K562 (cell line): Measurements from ENCODE around the gene EML6. TPM values are rescaled to one million over a fixed set of nuclear protein-coding genes. Genes with fewer than 3 reads are reported as not detected.
A peak's percentile ranks its signal among the peaks of the same experiment; 100 is the strongest.

Experiments
- ATAC-seq: fragments of 200-7000 bp; cut with Tn5 transposase; 3 replicates; pipeline ENCODE4 v1.9.1; 2020; ENCODE audit warnings: moderate library complexity
- BruUV-seq: library from RNA; stranded (reverse); fragments of 400-500 nt; replicated peaks from 2 replicates; lab custom pipeline; 2021; lab: Mats Ljungman, UMichigan
- CTCF ChIA-PET: fragments of 300-600 bp; formaldehyde crosslinking; extraction: SDS; loops from one replicate; lab custom pipeline; 2021; ENCODE audit warnings: low intra/inter-chr PET ratio; lab: Yijun Ruan, JAX
- POLR2A ChIA-PET: fragments of 300-600, 350-650 bp; sonication (Branson Sonifier 250); formaldehyde crosslinking; extraction: SDS; loops from one replicate; lab custom pipeline; 2021; ENCODE audit warnings: antibody characterized with exemption, inconsistent platforms; lab: Yijun Ruan, JAX
- DNase-seq, 4 experiments: peaks; one replicate each; pipeline versions ENCODE4 v3.0.0 to v3.0.0-alpha.2; 2011 to 2018; ENCODE audit warnings: low spot score in 3 of 4, mixed read lengths in 3 of 4; ENCODE audit errors: extremely low read depth in 1 of 4
- FAIRE-seq: peaks from 2 replicates; lab custom pipeline; 2011; peaks lifted over from hg19 to GRCh38; lab: Jason Lieb, UNC
- H2AFZ ChIP-seq: 2 replicates; pipeline ENCODE4 v1.6.0; 2011; ENCODE audit warnings: low read depth, low read length, control low read depth, inconsistent platforms
- H3K27ac ChIP-seq: fragments of 200-600 bp; 3 replicates; pipeline ENCODE4 v1.8.0; 2011; ENCODE audit warnings: low read depth, mild to moderate bottlenecking, control low read depth, inconsistent platforms, low read length, moderate library complexity, mixed read lengths; ENCODE audit errors: extremely low read depth
- H3K27me3 ChIP-seq, 2 experiments: fragments of 300-600 bp in 1 of 2; 2 replicates in 1 of 2; 3 replicates in 1 of 2; pipeline versions ENCODE4 v1.6.0 to v1.8.0; 2011; ENCODE audit warnings: inconsistent platforms in 2 of 2, low read length in 2 of 2, mild to moderate bottlenecking in 1 of 2, mixed read lengths in 1 of 2, moderate library complexity in 1 of 2; ENCODE audit not compliant: control insufficient read depth in 2 of 2, insufficient read depth in 2 of 2
- H3K36me3 ChIP-seq: fragments of 300-600 bp; 3 replicates; pipeline ENCODE4 v1.8.0; 2011; ENCODE audit warnings: mild to moderate bottlenecking, low read length, inconsistent platforms; ENCODE audit not compliant: control insufficient read depth, insufficient read depth
- H3K4me1 ChIP-seq, 2 experiments: fragments of 200-600 bp in 1 of 2; replicated peaks in 1 of 2; 2 replicates in 1 of 2; 3 replicates in 1 of 2; pipeline versions ENCODE4 v1.5.1 to v1.8.0; 2011; ENCODE audit warnings: inconsistent platforms in 2 of 2, low read length in 2 of 2, mild to moderate bottlenecking in 1 of 2, mixed read lengths in 1 of 2, moderate library complexity in 1 of 2; ENCODE audit not compliant: control insufficient read depth in 2 of 2, insufficient read depth in 2 of 2
- H3K4me2 ChIP-seq: 2 replicates; pipeline ENCODE4 v1.6.1; 2011; ENCODE audit warnings: low read length, control low read depth, inconsistent platforms, mixed read lengths; ENCODE audit not compliant: insufficient read depth
- H3K4me3 ChIP-seq: fragments of 200-600 bp; sonication (generic), shearing (Covaris generic); 2 replicates; pipeline ENCODE4 v1.5.1; 2016; ENCODE audit warnings: control low read depth, inconsistent platforms
- H3K79me2 ChIP-seq: fragments of 200-600 bp; 3 replicates; pipeline ENCODE4 v1.8.0; 2011; ENCODE audit warnings: low read length, inconsistent platforms; ENCODE audit not compliant: control insufficient read depth, insufficient read depth
- H3K9ac ChIP-seq, 2 experiments: 2 replicates each; pipeline versions ENCODE4 v1.6.0 to v1.6.1; 2011; ENCODE audit warnings: low read depth in 2 of 2, low read length in 2 of 2, control low read depth in 1 of 2, inconsistent platforms in 1 of 2, mild to moderate bottlenecking in 1 of 2, mixed read lengths in 1 of 2; ENCODE audit not compliant: insufficient read depth in 1 of 2
- H3K9me1 ChIP-seq: one replicate; pipeline ENCODE4 v1.6.0; 2011; ENCODE audit warnings: inconsistent platforms, mild to moderate bottlenecking, low read length, moderate library complexity; ENCODE audit not compliant: control insufficient read depth, insufficient read depth
- H3K9me3 ChIP-seq: replicated peaks from 2 replicates; pipeline ENCODE4 v1.5.1; 2011; ENCODE audit warnings: low read depth, low read length, inconsistent platforms; ENCODE audit not compliant: control insufficient read depth, insufficient read depth
- H4K20me1 ChIP-seq: replicated peaks from 2 replicates; pipeline ENCODE4 v1.6.1; 2011; ENCODE audit warnings: low read length, inconsistent platforms, mixed read lengths; ENCODE audit not compliant: control insufficient read depth, insufficient read depth
- FOSL1 ChIP-seq: fragments of 200-800 bp; sonication (Bioruptor generic); conservative IDR thresholded peaks from 2 replicates; pipeline ENCODE4 v1.6.1; 2016; ENCODE audit warnings: missing genetic modification characterization, missing compliant biosample characterization
- GABPB1 ChIP-seq: sonication (generic); formaldehyde crosslinking; IDR thresholded peaks from 2 replicates; pipeline ENCODE4 v1.8.0; 2022; ENCODE audit warnings: mild to moderate bottlenecking, missing genetic modification reagents
- SMAD2 ChIP-seq: fragments of 150-350 bp; IDR thresholded peaks from 2 replicates; pipeline ENCODE4 v1.6.1; 2014; ENCODE audit warnings: low read depth, mild to moderate bottlenecking, low read length
- USF2 ChIP-seq: sonication (generic); formaldehyde crosslinking; IDR thresholded peaks from 2 replicates; pipeline ENCODE4 v1.5.0; 2020; ENCODE audit warnings: missing genetic modification reagents
- WGBS: fragments of 100-300 bp; shearing (Covaris generic); methylation state at CpG from one replicate; pipeline ENCODE4 v1.1.6; 2016; ENCODE audit warnings: low coverage, mixed read lengths; ENCODE audit not compliant: insufficient coverage; ENCODE audit errors: missing lambda C conversion rate; 5-methylcytosine and 5-hydroxymethylcytosine counted together
- in situ Hi-C: fragments of 300-500 bp; cut with MboI; formaldehyde crosslinking; loops from 4 replicates; pipeline ENCODE4 v1.15.0; 2018; ENCODE audit warnings: inconsistent platforms, mixed read lengths
- intact Hi-C: fragments of 100-400 bp; cut with micrococcal nuclease; formaldehyde crosslinking; loops from 2 replicates; pipeline ENCODE4 v1.14.2; 2022
- polyA plus RNA-seq, 8 experiments: library from polyadenylated mRNA; depleted of rRNA in 4 of 8; stranded (reverse) in 5 of 8; unstranded in 3 of 8; fragments of >200 nt; fragmentation: Nextera tagmentation in 2 of 8; fragmentation: Illumina TruSeq in 1 of 8; extraction: Ambion mirVana in 2 of 8; extraction: Trizol in 1 of 8; gene quantifications; 2 replicates each; pipeline versions ENCODE4 v1.2.1 to v1.2.3, GENCODE V29; 2011 to 2014; ENCODE audit warnings: inconsistent platforms in 1 of 8, missing spikeins in 1 of 8
- total RNA-seq, 7 experiments: library from RNA; depleted of rRNA in 6 of 7; stranded (reverse); fragments of >200 nt in 6 of 7; fragmentation: Illumina TruSeq in 2 of 7; extraction: Trizol in 2 of 7; gene quantifications; 2 replicates each; pipeline versions ENCODE4 v1.2.1 to v1.2.3, GENCODE V29; 2011 to 2021; ENCODE audit warnings: low replicate concordance in 1 of 7

Gene EML6
- total and polyA plus RNA-seq, 9 of the 15 experiments (the other 6 are each of a cell fraction or from before 2014, with no cell fraction given): 0.07 to 0.56 (median 0.25) TPM

- CTCF ChIA-PET: no interaction called here
- POLR2A ChIA-PET: no interaction called here
- Histone ChIP-seq H2AFZ (no peak overlapping the region), H3K36me3 (no peaks in the 10 kb centered on the region), H3K9me1 (no peaks in the 10 kb centered on the region), H3K79me2 (no peaks in the 10 kb centered on the region), H3K27me3 (peaks cover 19 to 23% of the 10 kb centered on the region in 2 experiments), H3K4me2 (no peak overlapping the region), H4K20me1 (no peaks in the 10 kb centered on the region), H3K4me3 (no peak overlapping the region), H3K4me1 (no peaks in the 10 kb centered on the region), H3K9me3 (no peaks in the 10 kb centered on the region), H3K9ac (no peak overlapping the region), H3K27ac (no peak overlapping the region)
- no peak for DNase-seq
- ATAC-seq: no peak
- no peak for FAIRE-seq
- BruUV-seq: no TSS peak
- TF ChIP-seq FOSL1 (no peak), USF2 (no peak)
- 8% methylated on average over 4 of the region's 4 CpGs for WGBS
- intact Hi-C loops (no loop called here), in situ Hi-C loops (no loop called here)
Measured at GRCh38 chr2:54787270-54787669, 63.8 kb downstream of the EML6 start.

GRCh38 chr2:54787755-54788366 is 64.4 kb downstream of the EML6 start:
- POLR2A ChIA-PET: interaction anchor here (1.0 kb wide), 1 partner anchor 9 kb away, joined by 3 read pairs; no protein-coding TSS in a partner anchor
- no peaks in the 10 kb centered on the region for H3K4me1 ChIP-seq

More at GRCh38 chr2:54787755-54788366, 64.4 kb downstream of the EML6 start:
- H3K9me3 ChIP-seq: no peaks in the 10 kb centered on the region
- H3K27ac ChIP-seq: no peak overlapping the region
- H3K36me3 ChIP-seq: no peaks in the 10 kb centered on the region
- no peak overlapping the region for H3K4me2 ChIP-seq
- H3K79me2 ChIP-seq: no peaks in the 10 kb centered on the region
- peaks cover 21 to 23% of the 10 kb centered on the region in 2 experiments for H3K27me3 ChIP-seq
- peak overlapping the region in 1 of 2 experiments; percentile 5; a peak in 1 of 4 replicates for H3K9ac ChIP-seq
- H3K4me3 ChIP-seq: no peak overlapping the region
- TF ChIP-seq GABPB1 (CRISPR knock-in tag) (no peak), SMAD2 (no peak)
- in situ Hi-C loops (no loop called here), intact Hi-C loops (no loop called here)
- ATAC-seq (no peak), DNase-seq (no peak), FAIRE-seq (no peak)
- H3K9me1 ChIP-seq: no peaks in the 10 kb centered on the region
- CTCF ChIA-PET: no interaction called here
- no peak overlapping the region for H2AFZ ChIP-seq
- no TSS peak for BruUV-seq
- WGBS: 14% methylated on average over 17 of the region's 17 CpGs
- no peaks in the 10 kb centered on the region for H4K20me1 ChIP-seq
